Fibroblast of upper back skin (primary cell): ENCODE results near the gene FST.

Experiments
- DNase-seq: peaks from one replicate; pipeline ENCODE4 v3.0.0-alpha.2; 2013

The FST gene

DNA sequence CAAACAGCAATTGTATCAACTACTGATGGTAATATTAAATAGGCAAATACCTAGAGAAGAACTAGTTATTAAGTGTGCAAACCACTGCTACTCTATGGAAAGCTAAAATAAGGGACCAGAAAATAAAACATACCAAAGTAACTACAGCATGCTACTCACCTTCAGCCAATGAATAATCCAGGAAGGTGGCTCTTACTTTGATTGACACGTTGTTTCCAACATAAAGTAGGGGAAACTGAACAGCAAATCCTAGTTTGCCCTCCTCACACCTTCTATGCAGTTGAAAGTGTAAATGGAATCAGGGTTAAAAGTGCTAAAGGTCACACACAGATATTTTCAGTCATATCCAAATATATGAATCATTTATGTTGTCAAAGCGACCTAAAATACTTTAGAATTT lies 5.1 kb upstream of the FST start:
- DNase-seq: no peak

DNA sequence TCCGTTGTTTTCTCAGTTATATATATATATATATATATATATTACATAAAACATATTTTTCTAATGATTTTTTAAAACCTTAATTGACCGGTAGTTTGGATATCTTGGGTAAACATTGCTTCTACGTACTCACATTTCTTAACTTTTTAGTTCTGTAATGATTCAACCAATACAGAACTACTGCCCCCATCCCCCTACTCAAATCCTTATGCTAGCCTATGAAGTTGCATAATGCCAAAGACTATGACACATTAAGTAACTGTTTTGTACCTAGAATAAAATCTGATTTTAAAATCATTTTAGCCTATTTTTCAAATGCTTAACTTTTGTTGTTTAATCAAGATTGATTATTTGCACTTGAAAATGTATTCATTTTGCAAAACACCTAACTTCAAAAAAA lies 4.4 kb upstream of the FST start:
- no peak for DNase-seq

DNA sequence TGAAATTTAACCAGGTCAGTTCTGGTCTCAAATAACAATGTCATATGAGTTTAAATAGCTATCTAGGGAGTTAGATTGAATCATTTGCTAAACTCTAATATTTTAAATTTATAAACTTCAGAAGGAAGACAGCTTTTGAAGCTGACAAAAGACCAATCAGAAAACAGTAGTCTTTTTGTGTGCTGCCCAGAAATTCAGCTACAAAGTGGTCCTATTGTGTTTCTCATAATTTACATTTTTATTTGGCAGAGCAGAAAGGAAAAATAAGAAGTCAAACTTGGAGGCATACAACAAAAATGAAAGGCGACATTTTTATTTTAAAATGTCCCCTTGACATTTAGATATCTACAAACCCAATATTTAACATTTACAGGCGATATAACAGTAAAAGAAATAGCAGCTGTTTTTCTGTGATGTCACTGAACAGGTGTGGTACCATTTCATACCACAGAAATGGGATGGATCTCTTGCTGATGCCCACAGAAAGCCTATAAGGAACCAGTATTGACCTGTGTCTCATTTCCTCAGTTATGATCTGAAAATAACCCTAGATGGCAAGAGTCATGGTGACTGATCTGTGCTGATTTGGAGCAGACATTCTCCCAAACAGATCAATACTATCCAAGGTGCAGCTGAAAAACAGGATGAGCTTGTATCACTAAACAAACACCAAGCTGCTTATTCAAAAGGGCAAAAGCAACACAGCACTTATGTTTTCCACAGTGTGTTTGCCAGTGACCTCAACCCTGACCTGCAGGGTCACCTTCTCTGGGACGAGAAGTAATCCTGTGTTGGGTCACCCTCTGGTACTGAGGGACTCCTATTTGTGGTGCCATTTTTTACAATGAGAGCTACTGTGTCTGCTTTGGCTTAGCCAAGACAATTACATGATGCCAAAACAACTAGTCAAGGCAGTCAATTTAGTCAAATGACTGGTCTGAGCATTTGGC lies 3.6 kb upstream of the FST start:
- DNase-seq: no peak

DNA sequence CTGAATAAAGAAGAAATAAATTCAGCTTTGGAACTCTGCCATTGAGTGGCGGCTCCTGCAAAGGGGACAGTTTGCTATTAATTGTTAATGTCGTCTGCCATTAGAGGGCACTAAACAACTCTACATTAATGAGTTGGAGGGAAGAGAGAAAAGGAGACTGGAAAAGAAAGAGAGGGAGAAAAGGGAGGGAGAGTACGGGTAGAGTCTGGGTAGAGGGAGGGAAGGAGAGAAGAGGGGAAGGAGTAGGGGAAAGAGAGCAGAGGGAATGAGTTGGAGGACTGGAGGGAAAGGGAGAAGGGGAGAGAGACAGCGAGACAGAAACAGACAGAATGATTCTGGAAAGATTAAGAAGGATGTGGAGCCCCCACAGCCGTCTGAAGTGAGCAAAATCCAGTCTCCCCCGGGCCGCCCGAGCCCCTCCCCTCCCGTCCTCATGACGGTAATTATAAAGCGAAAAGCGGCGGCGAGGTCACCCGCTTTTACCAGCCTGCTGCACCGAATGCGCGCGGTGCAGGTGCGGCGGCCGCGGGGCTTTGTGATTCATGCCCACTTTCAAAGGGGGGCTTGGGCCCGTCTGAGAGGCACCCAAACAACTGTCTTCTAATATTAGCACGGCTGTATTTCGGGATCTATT lies 1.9 kb upstream of the FST start:
- peak; percentile 71 for DNase-seq

DNA sequence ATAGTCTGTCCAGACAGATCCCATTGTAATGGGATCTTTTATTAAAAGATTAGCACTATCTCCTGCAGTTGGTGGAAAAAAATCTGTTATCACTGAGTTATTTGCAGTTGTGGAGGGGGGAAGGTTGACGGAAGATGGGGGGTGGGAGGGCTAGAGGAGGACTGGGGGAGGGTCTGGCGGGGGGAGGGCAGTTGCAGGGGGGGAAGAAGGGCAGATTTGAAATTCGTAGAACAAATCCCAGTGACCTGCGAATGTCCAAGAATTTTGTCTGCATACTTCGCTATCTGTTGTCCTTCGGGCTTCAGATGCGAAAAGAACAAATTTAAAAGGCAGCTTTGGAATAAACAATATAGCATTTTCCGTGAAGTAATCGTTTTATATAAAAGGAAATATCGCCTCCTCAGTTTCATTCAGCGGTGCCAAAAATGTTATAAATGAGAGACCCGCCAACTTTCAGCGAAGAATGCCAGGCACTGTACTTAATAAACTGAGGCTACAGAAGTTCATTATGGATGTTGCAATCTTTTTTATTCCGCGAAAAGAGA lies 1.3 kb upstream of the FST start:
- no peak for DNase-seq

DNA sequence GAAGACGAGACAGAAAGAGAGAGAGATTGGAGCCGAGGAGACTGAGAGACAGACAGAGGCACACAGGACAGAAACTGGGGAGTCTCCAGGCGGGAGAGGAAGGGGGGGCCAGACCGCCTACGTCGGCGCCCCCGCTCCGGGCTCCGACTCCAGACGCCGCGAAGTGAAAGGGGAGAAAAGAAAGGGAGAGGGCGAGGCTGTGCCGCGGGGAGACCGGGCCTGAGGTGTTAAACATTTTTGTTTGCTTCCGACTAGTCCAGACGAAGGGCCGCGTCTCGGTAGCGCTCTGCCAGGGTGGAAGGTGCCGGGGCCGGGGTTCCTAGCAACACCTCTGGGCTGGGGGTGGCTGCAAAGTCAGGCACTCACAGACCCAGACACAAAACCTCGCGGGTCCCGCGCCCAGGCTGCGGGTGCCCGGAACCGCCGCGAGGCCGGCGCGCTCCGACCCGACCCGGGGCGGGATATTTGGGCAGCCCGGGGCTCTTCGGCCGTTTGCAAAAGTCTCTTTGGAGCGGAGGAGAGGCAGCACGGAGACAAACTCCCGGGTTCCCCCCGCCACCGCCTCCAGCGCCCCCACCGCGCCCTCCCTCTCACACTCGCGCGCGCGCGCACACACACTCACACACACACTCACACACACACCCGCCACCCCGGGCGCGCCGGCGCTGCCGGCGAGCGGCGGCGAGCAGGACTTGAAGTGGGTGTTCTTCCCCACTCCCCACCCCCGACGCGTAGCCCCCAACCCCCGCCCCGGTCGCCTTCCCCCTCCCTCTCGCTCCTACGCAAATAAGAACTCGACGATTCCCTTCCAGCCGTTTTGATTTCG lies 626 bp upstream of the FST start:
- peak; percentile 58 for DNase-seq

DNA sequence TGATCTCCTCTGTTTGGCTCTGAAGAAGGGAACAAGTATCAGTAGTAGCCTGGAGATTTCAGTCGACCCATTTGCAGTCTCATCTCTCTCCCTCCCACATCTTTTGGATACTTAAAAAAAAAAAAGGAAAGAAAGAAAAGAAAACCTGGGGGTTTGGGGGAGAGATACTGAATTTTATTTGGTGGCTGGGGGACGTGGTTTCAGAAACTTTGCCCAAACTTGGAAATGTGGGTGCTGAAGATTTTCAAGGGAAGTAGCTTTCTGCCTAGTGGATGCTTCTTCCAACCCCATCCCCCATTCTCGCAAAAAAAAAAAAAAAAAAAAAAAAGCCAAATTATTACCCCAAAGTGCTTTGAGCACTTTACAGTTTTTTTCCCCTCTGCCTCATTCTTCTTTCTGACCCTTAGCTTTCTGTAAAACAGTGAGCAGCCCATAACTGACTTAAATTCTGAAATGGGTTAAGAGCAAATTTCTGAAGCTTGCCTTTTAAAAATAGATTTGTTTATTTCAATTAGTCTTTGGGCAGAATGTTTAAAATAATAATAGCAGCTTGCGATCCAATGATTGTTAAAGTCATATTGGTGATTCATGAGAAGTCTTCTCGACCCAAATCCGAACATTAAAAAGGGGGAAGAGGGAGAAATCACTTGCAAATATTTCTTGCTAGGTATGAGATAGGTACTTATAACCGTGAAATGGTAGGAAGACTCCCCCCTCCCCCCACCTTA lies 894 bp downstream of the FST start:
- no peak for DNase-seq

DNA sequence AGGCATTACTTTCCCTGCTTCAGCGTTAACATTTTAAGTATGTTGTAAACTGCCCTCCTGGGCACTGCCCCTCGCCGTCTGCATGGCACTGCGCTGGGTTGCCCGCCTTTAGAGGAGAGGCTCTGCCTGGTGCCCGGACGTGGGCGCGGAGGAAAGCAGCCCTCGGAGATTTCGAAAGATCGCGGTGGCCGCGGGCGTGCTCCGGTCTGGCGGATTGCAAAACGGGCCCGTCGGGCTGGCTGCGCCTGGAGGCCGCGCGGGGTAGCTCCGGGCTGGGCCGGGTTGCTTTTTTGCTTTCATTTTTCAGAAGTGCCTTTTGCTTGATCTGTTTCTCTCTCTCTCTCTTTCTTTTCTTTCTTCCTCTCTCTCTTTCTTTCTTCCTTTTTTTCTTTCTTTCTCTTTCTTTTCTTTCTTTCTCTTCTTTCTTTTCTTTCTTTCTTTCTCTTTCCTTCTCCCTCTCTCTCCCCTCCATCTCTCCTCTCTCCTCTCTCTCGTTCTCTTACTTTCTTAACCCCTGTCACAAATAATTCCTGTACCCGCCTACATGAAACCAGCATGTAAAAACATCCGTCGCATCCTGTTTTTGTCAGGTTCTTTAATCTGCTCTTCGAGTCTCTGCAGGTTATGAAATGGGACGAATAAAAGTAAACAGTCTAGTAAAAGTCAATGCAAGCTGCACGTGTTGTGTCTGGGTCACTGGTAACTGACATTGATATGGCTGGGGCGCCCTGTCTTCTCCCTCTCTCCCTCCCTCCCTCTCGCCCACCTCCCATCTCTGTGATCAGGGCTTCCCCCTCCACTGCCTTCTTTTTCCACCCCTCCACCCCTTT lies 1.7 kb downstream of the FST start:
- peak; percentile 70 for DNase-seq

DNA sequence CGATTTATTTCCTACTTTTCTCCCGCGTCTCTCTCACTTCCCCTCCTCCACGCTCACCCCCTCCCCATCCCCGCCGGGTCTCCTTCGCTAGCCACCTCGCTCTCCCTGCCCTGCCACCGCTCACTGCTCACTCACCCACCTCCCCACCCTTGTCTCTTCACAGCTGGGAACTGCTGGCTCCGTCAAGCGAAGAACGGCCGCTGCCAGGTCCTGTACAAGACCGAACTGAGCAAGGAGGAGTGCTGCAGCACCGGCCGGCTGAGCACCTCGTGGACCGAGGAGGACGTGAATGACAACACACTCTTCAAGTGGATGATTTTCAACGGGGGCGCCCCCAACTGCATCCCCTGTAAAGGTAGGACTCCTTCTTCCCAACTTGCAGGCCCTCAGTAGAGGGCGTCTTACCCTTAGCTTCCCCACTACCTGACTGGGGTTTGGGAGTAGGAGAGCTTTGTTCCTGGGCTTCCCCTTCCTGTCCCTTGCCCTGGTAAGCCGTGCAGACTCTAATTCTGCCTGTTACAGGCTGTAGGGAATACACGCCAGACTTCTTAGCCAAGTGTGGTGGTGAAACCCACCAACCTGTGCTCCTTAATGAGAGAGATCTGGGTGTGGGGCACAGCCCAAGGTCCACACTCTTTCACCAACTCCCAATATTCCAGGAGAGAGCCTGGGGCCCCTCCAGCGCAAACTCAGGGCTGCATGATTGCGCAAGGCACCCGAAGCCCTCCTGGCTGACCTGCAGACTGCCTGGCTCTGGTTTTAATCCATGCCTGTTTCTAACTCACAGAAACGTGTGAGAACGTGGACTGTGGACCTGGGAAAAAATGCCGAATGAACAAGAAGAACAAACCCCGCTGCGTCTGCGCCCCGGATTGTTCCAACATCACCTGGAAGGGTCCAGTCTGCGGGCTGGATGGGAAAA lies 2.5 kb downstream of the FST start:
- DNase-seq: peak; percentile 50

DNA sequence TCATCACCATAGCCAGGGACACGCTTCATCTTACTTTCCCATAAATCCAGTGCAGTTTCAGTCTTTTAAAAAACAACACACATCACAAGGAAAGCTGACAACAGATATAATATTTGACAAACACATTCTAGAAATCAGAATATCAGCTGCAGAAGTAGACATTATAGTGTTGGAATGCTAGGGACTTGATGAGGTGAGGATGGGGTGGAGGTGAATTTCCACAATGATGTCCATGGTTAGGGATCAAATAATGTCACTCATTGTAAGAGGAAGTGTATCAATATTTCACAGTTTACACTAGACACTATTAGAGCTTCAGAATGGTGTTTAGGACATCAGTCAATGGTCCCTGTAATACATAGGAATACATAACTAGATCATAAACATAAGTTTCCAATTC lies 7.0 kb downstream of the FST start:
- no peak for DNase-seq

DNA sequence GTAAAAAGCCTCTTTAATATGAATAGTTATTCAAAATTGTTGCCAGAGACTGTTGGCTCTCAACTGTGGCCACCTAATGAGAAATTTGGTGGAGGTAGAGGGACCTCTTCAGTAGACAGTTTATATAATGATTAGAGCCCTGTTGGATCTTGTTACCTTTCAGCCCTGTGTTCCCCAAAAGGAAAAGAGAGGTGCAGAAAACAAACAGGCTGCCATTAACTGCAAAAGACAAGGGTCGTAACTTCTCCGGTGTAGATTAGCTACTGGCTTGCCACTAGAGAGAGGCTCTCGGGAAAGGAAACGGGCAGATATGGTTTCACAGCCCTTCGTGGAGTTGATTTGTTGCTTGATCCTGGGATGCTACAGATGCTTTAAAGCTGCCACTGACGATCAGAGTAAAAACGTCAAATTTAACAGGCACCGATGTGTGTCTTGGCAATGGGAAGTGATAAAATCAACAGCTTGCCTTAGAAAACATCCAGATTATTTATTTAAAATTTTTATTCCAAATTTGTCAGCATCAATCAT lies 7.8 kb downstream of the FST start:
- no peak for DNase-seq

DNA sequence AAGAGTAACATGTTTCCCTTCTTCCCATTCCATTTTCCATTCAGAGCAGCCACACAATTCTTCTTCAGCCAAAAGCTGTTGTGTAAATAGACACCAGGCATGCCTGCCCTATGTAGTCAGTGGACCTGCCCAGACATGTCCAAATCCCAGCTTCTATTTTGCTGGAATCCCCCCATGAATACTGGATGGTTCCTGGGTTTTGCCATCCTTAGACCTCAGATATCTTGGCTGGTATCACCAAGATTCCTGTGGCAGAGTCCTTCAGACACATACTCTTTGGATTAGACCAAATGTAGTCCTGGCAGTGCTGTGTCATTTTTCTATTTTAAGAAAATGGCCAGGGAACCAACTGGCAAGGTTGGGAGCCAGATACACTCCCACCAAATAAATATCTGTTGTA lies 10.3 kb downstream of the FST start:
- DNase-seq: peak; percentile 77

DNA sequence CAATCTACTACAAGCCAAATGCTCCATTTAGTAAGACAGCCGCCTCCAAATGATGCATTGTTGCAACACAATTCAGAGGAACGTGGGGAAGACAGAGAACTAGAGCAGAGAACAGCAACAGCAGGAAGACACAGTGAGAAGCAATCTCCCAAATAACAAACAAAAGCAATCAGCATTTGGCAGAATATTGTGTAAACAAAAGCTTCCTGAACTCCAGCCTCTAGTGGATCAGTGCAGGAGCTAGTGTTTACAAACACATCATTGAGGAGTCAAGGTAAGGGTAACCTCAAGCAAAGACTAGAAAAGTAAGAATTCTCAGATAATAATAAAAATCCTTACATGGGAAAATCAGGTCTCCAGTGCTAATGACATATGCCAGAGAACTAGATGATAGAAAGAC lies 20.6 kb downstream of the FST start:
- DNase-seq: no peak

DNA sequence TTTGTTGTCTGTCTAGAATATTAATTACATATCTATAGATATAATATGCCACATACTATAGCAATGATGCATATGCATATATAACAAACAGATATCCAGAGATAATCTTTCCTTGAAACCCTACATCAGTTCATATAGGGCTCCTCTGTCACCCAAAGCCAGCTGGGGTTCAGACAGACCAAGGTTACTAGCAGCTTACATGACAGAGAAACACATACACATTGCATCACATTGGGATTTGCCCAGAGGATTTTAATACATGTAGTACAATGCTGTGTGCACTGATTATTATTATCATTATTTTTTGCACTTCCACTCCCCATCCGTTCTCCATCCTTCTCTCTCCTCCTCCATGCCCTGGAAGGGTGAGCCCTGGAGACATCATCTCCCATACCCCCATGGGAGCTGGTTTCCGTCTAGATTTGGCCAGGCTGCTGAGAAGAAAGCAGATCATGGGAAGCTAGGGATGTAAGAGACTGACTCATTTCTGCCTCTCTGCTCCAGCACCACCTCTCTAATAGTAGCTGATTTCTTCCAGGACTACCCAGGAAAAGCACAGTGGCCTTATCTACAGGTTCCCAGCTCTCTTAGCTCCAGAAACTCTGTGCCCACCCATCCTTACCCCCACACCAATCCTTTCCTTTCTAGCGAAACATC lies 23.3 kb downstream of the FST start:
- peak; percentile 42 for DNase-seq

DNA sequence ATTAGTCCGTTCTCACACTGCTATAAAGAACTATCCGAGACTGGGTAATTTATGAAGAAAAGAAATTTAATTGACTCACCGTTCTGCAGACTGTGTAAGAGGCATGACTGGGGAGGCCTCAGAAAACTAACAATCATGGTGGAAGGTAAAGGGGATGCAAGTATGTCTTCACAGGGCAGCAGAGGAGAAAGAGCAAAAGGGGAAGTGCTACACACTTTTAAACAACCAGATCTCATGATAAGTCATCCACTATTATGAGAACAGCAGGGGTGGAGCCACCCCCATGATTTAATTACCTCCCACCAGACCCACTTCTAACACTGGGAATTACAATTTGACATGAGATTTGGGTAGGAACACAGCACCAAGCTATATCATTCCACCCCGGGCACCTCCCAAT lies 26.6 kb downstream of the FST start:
- no peak for DNase-seq

DNA sequence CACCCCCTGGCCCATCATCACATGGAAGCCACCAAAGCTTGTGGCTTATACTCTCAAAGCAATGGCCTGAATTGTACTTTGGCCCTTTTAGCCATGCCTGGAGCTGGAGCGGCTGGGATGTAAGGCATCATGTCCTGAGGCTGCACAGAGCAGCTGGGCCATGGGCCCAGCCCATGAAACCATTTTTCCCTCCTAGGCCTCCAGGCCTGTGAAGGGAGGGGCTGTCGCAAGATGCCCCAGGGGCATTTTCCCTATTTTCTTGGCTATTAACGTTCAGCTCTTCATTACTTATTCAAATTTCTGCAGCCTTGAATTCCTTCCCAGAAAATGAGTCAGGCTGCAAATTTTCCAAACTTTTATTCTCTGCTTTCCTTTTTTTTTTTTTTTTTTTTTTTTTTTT lies 27.7 kb downstream of the FST start:
- DNase-seq: peak; percentile 5

DNA sequence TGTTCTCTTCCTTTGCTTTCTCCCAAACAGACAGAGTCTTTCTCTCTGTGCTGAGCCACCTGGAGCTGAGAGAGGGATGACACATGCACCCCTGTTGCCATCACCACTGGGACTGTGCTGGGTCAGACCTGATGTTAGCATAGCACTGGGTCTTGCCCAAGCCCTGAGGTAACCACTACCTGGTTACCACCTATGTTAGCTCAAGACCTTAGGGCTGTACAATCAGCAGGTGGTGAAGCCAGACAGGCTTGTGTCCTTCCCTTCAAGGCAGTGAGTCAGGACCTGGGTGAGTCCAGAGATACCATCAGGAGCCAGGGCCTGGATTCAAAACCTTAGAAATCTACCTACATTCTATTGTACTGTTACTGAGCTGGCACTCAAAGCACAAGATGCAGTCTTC lies 32.1 kb downstream of the FST start:
- DNase-seq: no peak

DNA sequence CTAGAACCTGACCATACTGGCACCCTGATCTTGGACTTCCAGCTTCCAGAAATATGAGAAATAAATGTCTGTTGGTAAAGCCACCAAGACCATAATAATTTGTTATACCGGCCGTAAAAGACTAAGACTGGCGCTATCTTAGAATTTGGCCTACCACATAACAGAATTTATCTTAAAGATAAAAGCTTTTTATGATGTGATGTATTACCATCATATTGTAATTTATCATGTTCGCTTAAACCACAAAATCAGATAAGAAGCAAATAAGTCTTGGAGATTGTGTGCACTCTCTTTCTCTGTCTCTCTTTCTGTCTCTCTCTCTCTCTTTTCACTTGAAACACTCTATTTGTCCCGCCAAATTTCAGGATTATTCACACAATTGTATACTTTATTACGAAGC lies 35.6 kb downstream of the FST start:
- no peak for DNase-seq

DNA sequence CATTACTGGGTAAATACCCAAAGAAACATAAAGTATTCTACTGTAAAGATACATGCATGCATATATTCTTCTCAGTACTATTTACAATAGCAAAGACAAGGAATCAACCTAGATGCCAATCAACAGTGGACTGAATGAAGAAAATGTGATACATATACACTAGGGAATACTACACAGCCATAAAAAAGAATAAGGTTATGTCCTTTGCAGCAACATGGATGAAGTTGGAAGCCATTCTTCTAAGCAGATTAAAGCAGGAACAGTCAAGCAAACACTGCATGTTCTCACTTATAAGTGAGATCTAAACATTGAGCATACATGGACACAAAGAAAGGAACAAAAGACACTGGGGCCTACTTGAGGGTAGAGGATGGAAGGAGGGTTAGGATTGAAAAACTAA lies 40.4 kb downstream of the FST start:
- no peak for DNase-seq
